ENCODE measurements around the gene ACAP3.
A peak's percentile ranks its signal among the peaks of the same experiment; 100 is the strongest.

Gene ACAP3

DNA sequence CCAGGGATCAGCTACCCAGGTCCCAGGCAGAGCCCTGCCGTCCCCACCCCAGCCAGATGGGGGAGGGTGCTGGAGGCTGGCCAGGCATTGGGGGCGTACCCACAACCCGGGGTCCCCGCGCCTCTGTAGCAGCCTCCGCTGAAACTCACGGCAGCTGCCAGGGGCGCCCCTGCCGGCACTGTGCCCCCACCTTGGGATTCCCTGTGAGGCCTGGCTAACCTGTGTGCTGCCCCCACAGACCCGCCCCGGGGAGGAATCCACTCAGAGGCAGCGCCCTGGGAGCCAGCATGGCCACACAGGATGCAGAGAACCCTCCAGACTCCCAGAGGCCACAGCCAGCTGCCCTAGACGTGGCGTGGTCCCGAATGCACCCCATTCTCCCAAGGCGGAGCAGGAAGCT is 37.7 kb upstream of the ACAP3 start:
- no peak for DNase-seq (ENCODE audit: low read depth in 2 of 2)

DNA sequence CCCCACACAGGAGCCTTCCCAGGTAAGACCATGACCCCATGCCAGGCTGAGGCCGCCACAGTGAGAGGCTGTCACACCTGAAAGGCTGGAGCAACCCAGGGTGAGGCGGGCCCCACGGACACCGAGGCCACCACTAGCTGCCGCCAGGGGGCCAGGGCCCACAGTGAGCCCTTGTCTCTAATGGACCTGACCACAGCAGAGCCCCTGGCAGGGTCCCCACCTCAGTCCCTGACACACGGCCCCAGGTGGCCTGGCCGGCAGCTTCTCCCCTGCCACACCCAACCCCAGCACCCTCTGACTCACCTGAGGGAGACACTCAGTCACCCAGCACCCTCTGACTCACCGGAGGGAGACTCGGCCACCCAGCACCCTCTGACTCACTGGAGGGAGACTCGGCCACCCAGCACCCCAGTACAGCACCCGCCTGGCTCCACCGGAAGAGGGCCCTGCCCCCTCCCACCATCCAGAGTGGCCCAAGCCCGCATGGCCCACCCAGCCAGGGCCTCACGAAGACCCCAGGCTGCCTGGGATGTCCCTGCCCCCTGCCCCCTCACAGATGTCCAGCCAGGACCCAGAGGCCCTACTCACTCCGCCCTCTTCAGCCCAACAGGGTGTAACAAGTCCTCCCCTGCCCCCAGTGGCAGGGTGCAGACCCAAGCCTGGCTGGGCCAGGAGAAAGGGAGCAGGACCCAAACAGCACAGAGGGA is 37.1 kb upstream of the ACAP3 start:
- DNase-seq (ENCODE audit: low read depth in 2 of 2) = peak; percentile 38 to 43

- no peak for DNase-seq (ENCODE audit: low read depth in 2 of 2)
Measured at GRCh38 chr1:1343811-1344421, 36.2 kb upstream of the ACAP3 start.

DNA sequence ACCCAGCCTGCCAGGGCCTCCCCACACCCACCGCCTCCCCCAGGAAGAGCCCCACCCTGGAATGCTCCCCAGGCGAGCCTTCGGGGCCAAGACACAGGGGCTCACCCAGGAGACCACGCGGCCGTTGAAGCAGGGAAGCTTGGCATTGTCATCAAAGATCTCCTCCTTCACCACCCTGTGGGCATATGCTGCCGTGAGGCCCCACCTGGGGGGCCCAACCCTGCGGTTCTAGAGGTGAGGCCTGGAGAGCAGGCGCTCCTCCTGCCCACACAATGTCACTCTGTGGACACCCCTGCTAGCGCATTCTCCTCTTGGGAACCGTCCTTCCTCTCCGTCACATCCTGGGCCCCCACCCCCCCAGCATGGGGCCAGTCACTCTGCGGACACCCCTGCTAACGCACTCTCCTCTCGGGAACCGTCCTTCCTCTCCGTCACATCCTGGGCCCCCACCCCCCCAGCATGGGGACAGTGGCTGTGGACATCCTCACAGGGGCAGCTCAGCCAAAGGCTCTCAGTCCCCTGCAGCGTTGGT is 34.9 kb upstream of the ACAP3 start:
- DNase-seq (ENCODE audit: low read depth in 2 of 2) = no peak

GRCh38 chr1:1342061-1342562 is 34.4 kb upstream of the ACAP3 start:
- DNase-seq (ENCODE audit: low read depth in 2 of 2) = no peak

GRCh38 chr1:1341549-1342021 is 33.9 kb upstream of the ACAP3 start:
- no peak for DNase-seq (ENCODE audit: low read depth in 2 of 2)

- DNase-seq (ENCODE audit: low read depth in 2 of 2) = no peak
Measured at GRCh38 chr1:1340791-1341548, 33.2 kb upstream of the ACAP3 start.

DNA sequence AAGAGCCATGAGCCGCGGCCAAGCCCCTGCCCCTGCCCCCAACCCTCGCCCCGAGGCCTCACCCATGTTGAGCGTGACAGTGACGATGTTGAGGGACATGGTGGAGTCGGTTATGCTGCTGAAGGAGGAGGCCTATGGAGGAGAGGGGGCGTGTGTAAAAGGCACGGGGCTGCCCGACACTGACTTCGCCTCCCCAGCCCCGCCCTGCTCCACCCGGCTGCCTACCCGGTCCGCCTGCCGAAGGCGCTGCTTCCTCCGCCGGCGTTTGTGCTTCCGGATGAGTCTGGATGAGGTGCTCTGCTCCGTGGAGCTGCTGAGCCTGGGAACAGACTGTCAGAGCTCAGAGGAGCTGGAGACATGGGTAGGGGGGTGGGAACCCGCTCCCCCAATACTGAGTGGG is 32.5 kb upstream of the ACAP3 start:
- DNase-seq (ENCODE audit: low read depth in 2 of 2) = no peak

DNA sequence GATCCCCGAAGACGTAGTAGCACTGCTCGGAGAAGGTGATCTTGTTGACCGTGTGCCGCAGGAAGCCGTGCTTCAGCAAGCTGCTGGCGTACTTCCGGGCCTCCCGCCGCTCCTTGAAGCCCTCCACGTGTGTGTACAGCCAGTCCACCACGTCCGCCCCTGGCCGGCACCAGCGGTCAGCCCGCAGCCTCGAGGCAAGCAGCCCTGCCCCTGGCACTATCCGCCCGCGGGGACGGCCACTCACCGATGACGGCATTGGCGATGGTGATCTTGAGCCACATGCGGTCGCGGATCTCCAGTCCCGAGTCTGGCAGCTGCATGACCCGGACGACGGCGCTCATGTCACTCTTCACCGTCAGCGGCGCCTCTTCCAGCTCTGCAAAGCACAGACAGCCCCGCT is 30.5 kb upstream of the ACAP3 start:
- DNase-seq (ENCODE audit: low read depth in 2 of 2) = no peak

DNA sequence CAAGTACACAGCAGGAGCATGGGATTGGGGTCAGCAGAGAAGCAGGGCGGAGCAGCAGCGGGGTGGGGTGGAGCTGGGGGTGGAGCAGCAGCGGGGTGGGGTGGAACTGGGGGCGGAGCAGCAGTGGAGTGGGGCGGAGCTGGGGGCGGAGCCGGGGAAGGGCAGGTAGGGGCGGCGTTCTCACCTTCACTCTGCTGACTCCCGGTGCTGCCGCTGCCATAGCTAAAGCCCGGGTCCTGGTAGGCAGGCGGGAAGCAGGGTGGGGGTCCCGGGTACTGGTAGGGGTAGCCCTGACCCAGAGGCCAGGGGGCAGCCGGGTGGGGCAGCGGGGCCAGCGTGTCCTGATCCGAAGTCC is 30.0 kb upstream of the ACAP3 start:
- DNase-seq (ENCODE audit: low read depth in 2 of 2) = peak; percentile 35 to 40

DNA sequence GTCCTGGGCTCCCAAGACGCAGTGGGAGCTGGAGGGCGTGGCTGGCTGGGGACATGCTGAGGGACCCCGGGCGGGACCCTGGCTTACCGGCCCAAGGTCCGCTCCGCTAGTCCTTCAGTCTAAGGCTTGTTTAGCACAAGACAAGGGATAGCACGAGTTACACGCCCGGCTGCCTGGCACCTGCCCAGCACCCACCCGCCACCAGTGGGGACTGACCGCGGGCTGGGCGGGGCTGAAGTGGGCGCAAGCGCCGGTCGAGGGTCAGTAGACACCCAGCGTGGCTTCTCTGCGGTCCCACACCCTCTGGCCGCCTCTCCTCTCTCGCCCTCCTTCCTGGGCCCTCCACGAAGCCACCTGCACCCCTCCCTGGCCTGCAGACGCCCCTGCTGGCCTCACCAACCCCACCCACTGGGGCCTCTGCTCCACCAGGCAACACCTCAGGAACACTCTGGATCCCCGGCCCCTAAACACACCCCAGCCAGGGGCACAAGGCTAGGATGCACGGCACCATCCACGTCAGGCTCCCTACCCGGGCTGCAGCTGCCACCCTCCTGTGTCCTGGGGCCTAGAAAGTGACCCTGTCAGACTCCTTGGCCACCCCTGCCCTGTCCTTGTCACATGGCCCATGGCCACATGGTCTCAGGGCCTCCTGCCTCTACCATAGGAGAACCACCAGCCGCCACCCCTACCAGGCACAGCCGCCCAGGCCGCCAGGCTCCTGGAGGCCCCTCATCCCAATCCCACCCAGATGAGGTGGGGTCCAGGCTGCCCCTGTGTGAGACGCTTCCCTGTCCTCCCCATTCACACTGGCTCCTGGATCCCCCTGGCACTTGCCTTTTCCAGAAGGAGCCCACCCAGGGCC is 29.4 kb upstream of the ACAP3 start:
- DNase-seq (ENCODE audit: low read depth in 2 of 2) = no peak

GRCh38 chr1:1336446-1336845 is 28.7 kb upstream of the ACAP3 start:
- no peak for DNase-seq (ENCODE audit: low read depth in 2 of 2)

GRCh38 chr1:1335792-1336248 is 28.1 kb upstream of the ACAP3 start:
- no peak for DNase-seq (ENCODE audit: low read depth in 2 of 2)

- no peak for DNase-seq (ENCODE audit: low read depth in 2 of 2)
Measured at GRCh38 chr1:1335283-1335682, 27.6 kb upstream of the ACAP3 start.

GRCh38 chr1:1334835-1335234 is 27.1 kb upstream of the ACAP3 start:
- no peak for DNase-seq (ENCODE audit: low read depth in 2 of 2)

DNA sequence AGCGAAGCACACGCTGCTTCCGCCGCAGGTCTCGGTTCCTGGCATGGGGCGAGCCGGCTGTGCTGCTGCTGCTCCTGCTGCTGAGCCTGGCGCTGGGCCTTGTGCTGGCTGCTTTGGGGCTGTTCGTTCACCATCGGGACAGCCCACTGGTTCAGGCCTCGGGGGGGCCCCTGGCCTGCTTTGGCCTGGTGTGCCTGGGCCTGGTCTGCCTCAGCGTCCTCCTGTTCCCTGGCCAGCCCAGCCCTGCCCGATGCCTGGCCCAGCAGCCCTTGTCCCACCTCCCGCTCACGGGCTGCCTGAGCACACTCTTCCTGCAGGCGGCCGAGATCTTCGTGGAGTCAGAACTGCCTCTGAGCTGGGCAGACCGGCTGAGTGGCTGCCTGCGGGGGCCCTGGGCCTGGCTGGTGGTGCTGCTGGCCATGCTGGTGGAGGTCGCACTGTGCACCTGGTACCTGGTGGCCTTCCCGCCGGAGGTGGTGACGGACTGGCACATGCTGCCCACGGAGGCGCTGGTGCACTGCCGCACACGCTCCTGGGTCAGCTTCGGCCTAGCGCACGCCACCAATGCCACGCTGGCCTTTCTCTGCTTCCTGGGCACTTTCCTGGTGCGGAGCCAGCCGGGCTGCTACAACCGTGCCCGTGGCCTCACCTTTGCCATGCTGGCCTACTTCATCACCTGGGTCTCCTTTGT is 26.0 kb upstream of the ACAP3 start:
- no peak for DNase-seq (ENCODE audit: low read depth in 2 of 2)

DNA sequence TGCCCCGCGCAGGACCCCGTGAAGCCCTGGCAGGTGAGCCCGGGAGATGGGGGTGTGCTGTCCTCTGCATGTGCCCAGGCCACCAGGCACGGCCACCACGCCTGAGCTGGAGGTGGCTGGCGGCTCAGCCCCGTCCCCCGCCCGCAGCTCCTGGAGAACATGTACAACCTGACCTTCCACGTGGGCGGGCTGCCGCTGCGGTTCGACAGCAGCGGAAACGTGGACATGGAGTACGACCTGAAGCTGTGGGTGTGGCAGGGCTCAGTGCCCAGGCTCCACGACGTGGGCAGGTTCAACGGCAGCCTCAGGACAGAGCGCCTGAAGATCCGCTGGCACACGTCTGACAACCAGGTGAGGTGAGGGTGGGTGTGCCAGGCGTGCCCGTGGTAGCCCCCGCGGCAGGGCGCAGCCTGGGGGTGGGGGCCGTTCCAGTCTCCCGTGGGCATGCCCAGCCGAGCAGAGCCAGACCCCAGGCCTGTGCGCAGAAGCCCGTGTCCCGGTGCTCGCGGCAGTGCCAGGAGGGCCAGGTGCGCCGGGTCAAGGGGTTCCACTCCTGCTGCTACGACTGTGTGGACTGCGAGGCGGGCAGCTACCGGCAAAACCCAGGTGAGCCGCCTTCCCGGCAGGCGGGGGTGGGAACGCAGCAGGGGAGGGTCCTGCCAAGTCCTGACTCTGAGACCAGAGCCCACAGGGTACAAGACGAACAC is 25.2 kb upstream of the ACAP3 start:
- no peak for DNase-seq (ENCODE audit: low read depth in 2 of 2)

- DNase-seq (ENCODE audit: low read depth in 2 of 2) = no peak
Measured at GRCh38 chr1:1332031-1332755, 24.5 kb upstream of the ACAP3 start.
